DND-41 (cell line): Measurements from ENCODE around the gene MAGI1.

Experiments used
- EZH2 ChIP-seq: IDR thresholded peaks from 3 replicates; pipeline ENCODE4 v1.6.1; 2012; ENCODE audit warnings: borderline replicate concordance, low read depth, mild to moderate bottlenecking, moderate library complexity, low read length, inconsistent platforms; ENCODE audit not compliant: severe bottlenecking
- TF ChIP-seq, protein P1 (sequence below): IDR thresholded peaks from 2 replicates; pipeline ENCODE4 v1.5.1; 2012; ENCODE audit warnings: borderline replicate concordance, low read length, moderate library complexity, mild to moderate bottlenecking; ENCODE audit not compliant: poor library complexity, severe bottlenecking; ENCODE audit errors: extremely low read depth

DNA sequence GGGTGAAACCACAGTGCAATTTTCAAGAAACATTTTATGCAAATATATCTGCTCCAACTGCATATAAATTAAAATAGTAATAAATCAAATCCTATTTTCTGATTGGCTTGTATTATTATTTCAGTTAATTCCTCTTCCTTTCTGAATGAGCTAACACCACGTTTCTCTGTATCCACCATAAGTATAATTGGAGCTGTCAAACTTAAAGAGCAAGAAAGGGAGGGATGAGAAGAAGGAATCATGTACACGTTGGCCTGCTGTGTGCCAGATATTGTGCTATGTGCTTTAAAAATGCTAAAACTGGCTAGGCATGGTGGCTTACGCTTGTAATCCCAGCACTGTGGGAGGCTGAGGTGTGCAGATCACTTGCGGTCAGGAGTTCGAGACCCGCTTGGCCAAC, 180.0 kb downstream of the MAGI1 start:
- TF ChIP-seq EZH2 = no peak
- TF ChIP-seq, protein P1, sequence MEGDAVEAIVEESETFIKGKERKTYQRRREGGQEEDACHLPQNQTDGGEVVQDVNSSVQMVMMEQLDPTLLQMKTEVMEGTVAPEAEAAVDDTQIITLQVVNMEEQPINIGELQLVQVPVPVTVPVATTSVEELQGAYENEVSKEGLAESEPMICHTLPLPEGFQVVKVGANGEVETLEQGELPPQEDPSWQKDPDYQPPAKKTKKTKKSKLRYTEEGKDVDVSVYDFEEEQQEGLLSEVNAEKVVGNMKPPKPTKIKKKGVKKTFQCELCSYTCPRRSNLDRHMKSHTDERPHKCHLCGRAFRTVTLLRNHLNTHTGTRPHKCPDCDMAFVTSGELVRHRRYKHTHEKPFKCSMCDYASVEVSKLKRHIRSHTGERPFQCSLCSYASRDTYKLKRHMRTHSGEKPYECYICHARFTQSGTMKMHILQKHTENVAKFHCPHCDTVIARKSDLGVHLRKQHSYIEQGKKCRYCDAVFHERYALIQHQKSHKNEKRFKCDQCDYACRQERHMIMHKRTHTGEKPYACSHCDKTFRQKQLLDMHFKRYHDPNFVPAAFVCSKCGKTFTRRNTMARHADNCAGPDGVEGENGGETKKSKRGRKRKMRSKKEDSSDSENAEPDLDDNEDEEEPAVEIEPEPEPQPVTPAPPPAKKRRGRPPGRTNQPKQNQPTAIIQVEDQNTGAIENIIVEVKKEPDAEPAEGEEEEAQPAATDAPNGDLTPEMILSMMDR = no peak
